GM21360 (cell line): ENCODE results near the gene RPLP2.
A peak's percentile ranks its signal among the peaks of the same experiment; 100 is the strongest.

Source experiments
- ATAC-seq: cut with Tn5 transposase; IDR thresholded peaks from one replicate; pipeline ENCODE4 v1.9.1; 2021; ENCODE audit warnings: mild to moderate bottlenecking, moderate library complexity; ENCODE audit not compliant: unreplicated experiment

The RPLP2 gene

GRCh38 chr11:802693-803466 is 6.9 kb upstream of the RPLP2 start:
- ATAC-seq = no peak

GRCh38 chr11:803467-803742 is 6.4 kb upstream of the RPLP2 start:
- ATAC-seq = no peak

GRCh38 chr11:803770-804598 is 5.8 kb upstream of the RPLP2 start:
- ATAC-seq = no peak

GRCh38 chr11:804599-804964 is 5.2 kb upstream of the RPLP2 start:
- no peak for ATAC-seq

- no peak for ATAC-seq
Measured at GRCh38 chr11:808427-809286, 1.1 kb upstream of the RPLP2 start.

- no peak for ATAC-seq
Measured at GRCh38 chr11:810040-810567, 337 bp downstream of the RPLP2 start.

- no peak for ATAC-seq
Measured at GRCh38 chr11:811446-812245, 1.9 kb downstream of the RPLP2 start.

GRCh38 chr11:812390-812789 is 2.6 kb downstream of the RPLP2 start:
- no peak for ATAC-seq

- ATAC-seq = no peak
Measured at GRCh38 chr11:813072-813455, 3.3 kb downstream of the RPLP2 start.

GRCh38 chr11:813456-814096 is 3.8 kb downstream of the RPLP2 start:
- ATAC-seq = no peak

GRCh38 chr11:815675-816432 is 6.1 kb downstream of the RPLP2 start:
- no peak for ATAC-seq

GRCh38 chr11:816433-816779 is 6.6 kb downstream of the RPLP2 start:
- no peak for ATAC-seq

GRCh38 chr11:818396-819128 is 8.8 kb downstream of the RPLP2 start, which contains the start of gene PNPLA2:
Gene PNPLA2, plus strand, starts transcription at chr11:818914. Its CDS starts 805 bp downstream, at chr11:819719.
- no peak for ATAC-seq

GRCh38 chr11:819129-819931 is 9.6 kb downstream of the RPLP2 start:
- peak; percentile 59 for ATAC-seq

GRCh38 chr11:819943-820649 is 10.3 kb downstream of the RPLP2 start:
- peak; percentile 49 for ATAC-seq

- no peak for ATAC-seq
Measured at GRCh38 chr11:820655-821511, 11.1 kb downstream of the RPLP2 start.
